Measurements from ENCODE around the gene MTMR6.

DNA sequence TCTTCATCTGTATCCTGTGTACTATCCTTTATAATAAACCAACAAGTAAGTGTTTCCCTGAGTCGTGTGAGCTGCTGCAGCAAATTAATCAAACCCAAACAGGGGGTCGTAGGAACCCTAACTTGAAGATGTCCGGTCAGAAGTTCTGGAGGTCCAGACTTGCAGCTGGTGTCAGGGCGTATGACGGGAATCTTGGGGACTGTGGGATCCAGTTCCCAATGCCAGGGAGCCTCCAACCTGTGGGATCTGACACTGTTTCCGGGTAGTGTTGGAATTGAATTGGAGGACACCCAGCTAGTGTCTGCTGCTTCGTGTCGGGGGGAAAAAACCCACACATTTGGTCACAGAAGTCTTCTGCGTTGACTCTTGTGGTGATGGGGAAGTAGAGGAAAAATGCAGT is 63.1 kb downstream of the MTMR6 start:
- TF ChIP-seq TAF1 (IDR thresholded peaks at IDR 0.05; ENCODE audit: borderline replicate concordance, insufficient read depth, low read length) = no peak
- TF ChIP-seq, protein P1, sequence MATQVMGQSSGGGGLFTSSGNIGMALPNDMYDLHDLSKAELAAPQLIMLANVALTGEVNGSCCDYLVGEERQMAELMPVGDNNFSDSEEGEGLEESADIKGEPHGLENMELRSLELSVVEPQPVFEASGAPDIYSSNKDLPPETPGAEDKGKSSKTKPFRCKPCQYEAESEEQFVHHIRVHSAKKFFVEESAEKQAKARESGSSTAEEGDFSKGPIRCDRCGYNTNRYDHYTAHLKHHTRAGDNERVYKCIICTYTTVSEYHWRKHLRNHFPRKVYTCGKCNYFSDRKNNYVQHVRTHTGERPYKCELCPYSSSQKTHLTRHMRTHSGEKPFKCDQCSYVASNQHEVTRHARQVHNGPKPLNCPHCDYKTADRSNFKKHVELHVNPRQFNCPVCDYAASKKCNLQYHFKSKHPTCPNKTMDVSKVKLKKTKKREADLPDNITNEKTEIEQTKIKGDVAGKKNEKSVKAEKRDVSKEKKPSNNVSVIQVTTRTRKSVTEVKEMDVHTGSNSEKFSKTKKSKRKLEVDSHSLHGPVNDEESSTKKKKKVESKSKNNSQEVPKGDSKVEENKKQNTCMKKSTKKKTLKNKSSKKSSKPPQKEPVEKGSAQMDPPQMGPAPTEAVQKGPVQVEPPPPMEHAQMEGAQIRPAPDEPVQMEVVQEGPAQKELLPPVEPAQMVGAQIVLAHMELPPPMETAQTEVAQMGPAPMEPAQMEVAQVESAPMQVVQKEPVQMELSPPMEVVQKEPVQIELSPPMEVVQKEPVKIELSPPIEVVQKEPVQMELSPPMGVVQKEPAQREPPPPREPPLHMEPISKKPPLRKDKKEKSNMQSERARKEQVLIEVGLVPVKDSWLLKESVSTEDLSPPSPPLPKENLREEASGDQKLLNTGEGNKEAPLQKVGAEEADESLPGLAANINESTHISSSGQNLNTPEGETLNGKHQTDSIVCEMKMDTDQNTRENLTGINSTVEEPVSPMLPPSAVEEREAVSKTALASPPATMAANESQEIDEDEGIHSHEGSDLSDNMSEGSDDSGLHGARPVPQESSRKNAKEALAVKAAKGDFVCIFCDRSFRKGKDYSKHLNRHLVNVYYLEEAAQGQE (IDR thresholded peaks at IDR 0.05; ENCODE audit: insufficient read depth in 1 of 2, low read depth in 2 of 2, low read length in 2 of 2) = no peak
